Neuronal stem cell (in vitro differentiated cells): ENCODE data around the gene CREG1.

Source experiments
- DNase-seq: peaks from one replicate; pipeline ENCODE4 v3.0.0-alpha.2; 2013; ENCODE audit warnings: low spot score
- H2AFZ ChIP-seq: one replicate; pipeline ENCODE4 v1.6.1; 2013; ENCODE audit warnings: mild to moderate bottlenecking, low read length, inconsistent platforms
- H2AK5ac ChIP-seq: 2 replicates; pipeline ENCODE4 v1.6.1; 2013; ENCODE audit warnings: low read depth, mild to moderate bottlenecking, inconsistent platforms, low read length, moderate library complexity, mixed read lengths
- H2BK120ac ChIP-seq: 2 replicates; pipeline ENCODE4 v1.6.1; 2013; ENCODE audit warnings: low read depth, mild to moderate bottlenecking, inconsistent platforms, low read length, moderate library complexity, mixed read lengths
- H2BK12ac ChIP-seq: one replicate; pipeline ENCODE4 v1.6.1; 2013; ENCODE audit warnings: low read length, inconsistent platforms
- H2BK15ac ChIP-seq: 2 replicates; pipeline ENCODE4 v1.6.1; 2013; ENCODE audit warnings: mild to moderate bottlenecking, low read length, inconsistent platforms, mixed read lengths
- H2BK5ac ChIP-seq: one replicate; pipeline ENCODE4 v1.6.1; 2013; ENCODE audit warnings: inconsistent platforms, mild to moderate bottlenecking, low read length, moderate library complexity
- H3K14ac ChIP-seq: one replicate; pipeline ENCODE4 v1.6.1; 2013; ENCODE audit warnings: low read length, inconsistent platforms
- H3K18ac ChIP-seq: 2 replicates; pipeline ENCODE4 v1.6.1; 2013; ENCODE audit warnings: low read length, inconsistent platforms
- H3K23ac ChIP-seq: 2 replicates; pipeline ENCODE4 v1.6.1; 2013; ENCODE audit warnings: low read depth, mild to moderate bottlenecking, mixed read lengths, low read length, inconsistent platforms; ENCODE audit not compliant: poor library complexity
- H3K27ac ChIP-seq: replicated peaks from 3 replicates; pipeline ENCODE4 v1.5.1; 2013; ENCODE audit warnings: low read length, inconsistent platforms
- H3K27me3 ChIP-seq, 3 experiments: 2 replicates each; pipeline ENCODE4 v1.6.1; 2013; ENCODE audit warnings: low read length in 3 of 3, mild to moderate bottlenecking in 2 of 3, inconsistent platforms in 1 of 3, low read depth in 1 of 3, mixed read lengths in 1 of 3, moderate library complexity in 1 of 3; ENCODE audit not compliant: control insufficient read depth in 3 of 3, insufficient read depth in 3 of 3
- H3K36me3 ChIP-seq, 2 donors: replicated peaks in 1 of 2; 2 replicates each; pipeline ENCODE4 v1.6.1; 2013; ENCODE audit warnings: low read length in 2 of 2; ENCODE audit not compliant: control insufficient read depth in 2 of 2, insufficient read depth in 2 of 2
- H3K4ac ChIP-seq: 2 replicates; pipeline ENCODE4 v1.6.1; 2013; ENCODE audit warnings: inconsistent platforms, mild to moderate bottlenecking, low read length, moderate library complexity
- H3K4me1 ChIP-seq, 2 donors: 1 replicate in 1 of 2; 2 replicates in 1 of 2; pipeline ENCODE4 v1.6.1; 2013; ENCODE audit warnings: low read length in 2 of 2, low read depth in 1 of 2; ENCODE audit not compliant: control insufficient read depth in 2 of 2, insufficient read depth in 1 of 2
- H3K4me2 ChIP-seq: one replicate; pipeline ENCODE4 v1.6.1; 2013; ENCODE audit warnings: mild to moderate bottlenecking, low read length, inconsistent platforms; ENCODE audit not compliant: insufficient read depth, poor library complexity, severe bottlenecking
- H3K4me3 ChIP-seq, 2 donors: 2 replicates each; pipeline ENCODE4 v1.5.1; 2013; ENCODE audit warnings: low read length in 2 of 2, mild to moderate bottlenecking in 2 of 2, inconsistent platforms in 1 of 2, moderate library complexity in 1 of 2
- H3K79me1 ChIP-seq: one replicate; pipeline ENCODE4 v1.6.1; 2013; ENCODE audit warnings: low read depth, mild to moderate bottlenecking, inconsistent platforms, low read length, moderate library complexity
- H3K9ac ChIP-seq: one replicate; pipeline ENCODE4 v1.6.1; 2013; ENCODE audit warnings: mild to moderate bottlenecking, low read depth, low read length, inconsistent platforms; ENCODE audit not compliant: poor library complexity
- H3K9me3 ChIP-seq, 2 donors: replicated peaks in 1 of 2; 2 replicates each; pipeline versions ENCODE3 to v1.6.1; 2013; ENCODE audit warnings: low read length in 2 of 2, mild to moderate bottlenecking in 2 of 2, inconsistent platforms in 1 of 2, low read depth in 1 of 2, mixed read lengths in 1 of 2, moderate library complexity in 1 of 2; ENCODE audit not compliant: control insufficient read depth in 2 of 2, insufficient read depth in 1 of 2
- H4K8ac ChIP-seq: one replicate; pipeline ENCODE4 v1.6.1; 2013; ENCODE audit warnings: low read depth, mild to moderate bottlenecking, inconsistent platforms, low read length, moderate library complexity
- H4K91ac ChIP-seq: one replicate; pipeline ENCODE4 v1.6.1; 2013; ENCODE audit warnings: low read length, low read depth, mild to moderate bottlenecking, inconsistent platforms; ENCODE audit not compliant: poor library complexity
- WGBS, 2 donors: extraction: QIAGEN DNeasy Blood & Tissue Kit; methylation state at CpG; one replicate each; pipeline ENCODE4 v1.1.7; 2013; ENCODE audit warnings: missing lambda C conversion rate in 2 of 2, mixed read lengths in 1 of 2; ENCODE audit not compliant: insufficient read length in 2 of 2, insufficient replicate concordance in 1 of 2; ENCODE audit errors: extremely low coverage in 2 of 2; 5-methylcytosine and 5-hydroxymethylcytosine counted together

The CREG1 gene

GRCh38 chr1:167545349-167545748 is 8.2 kb downstream of the CREG1 start:
- Histone ChIP-seq H3K27ac (no peak overlapping the region), H3K23ac (no peak overlapping the region), H3K4ac (no peak overlapping the region), H4K91ac (no peak overlapping the region), H3K9me3 (no peaks in the 10 kb centered on the region), H4K8ac (no peak overlapping the region), H3K14ac (no peak overlapping the region), H2AFZ (no peak overlapping the region), H2BK12ac (no peak overlapping the region), H3K4me2 (no peak overlapping the region), H2BK15ac (no peak overlapping the region), H3K9ac (no peak overlapping the region), H2BK120ac (no peak overlapping the region), H2BK5ac (no peak overlapping the region), H3K18ac (no peak overlapping the region), H3K27me3 (no peaks in the 10 kb centered on the region), H3K79me1 (no peaks in the 10 kb centered on the region), H2AK5ac (no peak overlapping the region), H3K36me3 (peaks cover 2 to 33% of the 10 kb centered on the region in 2 donors), H3K4me3 (no peak overlapping the region), H3K4me1 (no peaks in the 10 kb centered on the region)
- no CpG with 5 or more reads among the region's 4 CpGs for WGBS, 2 donors
- no peak for DNase-seq

- Histone ChIP-seq H2BK120ac (no peak overlapping the region), H4K91ac (no peak overlapping the region), H2AK5ac (no peak overlapping the region), H3K79me1 (no peaks in the 10 kb centered on the region), H3K23ac (no peak overlapping the region), H3K36me3 (peaks cover 2 to 33% of the 10 kb centered on the region in 2 donors), H3K18ac (no peak overlapping the region), H3K4me2 (no peak overlapping the region), H2BK5ac (no peak overlapping the region), H3K4me3 (no peak overlapping the region), H3K4ac (no peak overlapping the region), H2AFZ (no peak overlapping the region), H3K9ac (no peak overlapping the region), H3K4me1 (peaks cover 0 to 1% of the 10 kb centered on the region in 2 donors), H3K14ac (no peak overlapping the region), H4K8ac (no peak overlapping the region), H2BK12ac (no peak overlapping the region), H3K9me3 (no peaks in the 10 kb centered on the region), H3K27me3 (no peaks in the 10 kb centered on the region), H2BK15ac (no peak overlapping the region), H3K27ac (no peak overlapping the region)
- no CpG with 5 or more reads among the region's 3 CpGs for WGBS, 2 donors
- no peak for DNase-seq
Measured at GRCh38 chr1:167544447-167545093, 9.0 kb downstream of the CREG1 start.

- Histone ChIP-seq H2BK15ac (no peak overlapping the region), H4K91ac (no peak overlapping the region), H3K4me1 (peaks cover 0 to 1% of the 10 kb centered on the region in 2 donors), H3K9me3 (no peaks in the 10 kb centered on the region), H3K14ac (no peak overlapping the region), H2BK5ac (no peak overlapping the region), H3K79me1 (no peaks in the 10 kb centered on the region), H2AK5ac (no peak overlapping the region), H3K18ac (no peak overlapping the region), H2BK12ac (no peak overlapping the region), H3K9ac (no peak overlapping the region), H3K4ac (no peak overlapping the region), H3K27ac (no peak overlapping the region), H3K4me3 (no peak overlapping the region), H3K23ac (no peak overlapping the region), H4K8ac (no peak overlapping the region), H3K4me2 (no peak overlapping the region), H2BK120ac (no peak overlapping the region), H3K36me3 (peaks cover 2 to 33% of the 10 kb centered on the region in 2 donors), H3K27me3 (no peaks in the 10 kb centered on the region), H2AFZ (no peak overlapping the region)
- no peak for DNase-seq
- WGBS, 2 donors, result no CpG with 5 or more reads among the region's 13 CpGs
Measured at GRCh38 chr1:167543199-167543990, 10.2 kb downstream of the CREG1 start.
